Immature natural killer cell (primary cell): ENCODE results near the gene AP1G1. TPM values are rescaled to one million over a fixed set of nuclear protein-coding genes. Genes with fewer than 3 reads are reported as not detected.

Experiments used
- DNase-seq, 3 donors: peaks; one replicate each; pipeline ENCODE4 v3.0.0; 2022; ENCODE audit warnings: mixed read lengths in 1 of 3
- H3K27ac Mint-ChIP-seq, 6 donors: one replicate each; pipeline ENCODE4 v1.8.0; 2020; ENCODE audit warnings: mixed read lengths in 6 of 6, mild to moderate bottlenecking in 5 of 6, inconsistent platforms in 4 of 6, moderate library complexity in 3 of 6
- H3K27me3 Mint-ChIP-seq, 3 donors: one replicate each; pipeline ENCODE4 v1.8.0; 2020 to 2021; ENCODE audit warnings: low read depth in 3 of 3, mild to moderate bottlenecking in 3 of 3, mixed read lengths in 3 of 3, moderate library complexity in 3 of 3, inconsistent platforms in 1 of 3
- H3K36me3 Mint-ChIP-seq, 3 donors: one replicate each; pipeline ENCODE4 v1.8.0; 2020; ENCODE audit warnings: mixed read lengths in 3 of 3, inconsistent platforms in 2 of 3, mild to moderate bottlenecking in 2 of 3
- H3K4me1 Mint-ChIP-seq, 2 donors: one replicate each; pipeline ENCODE4 v1.8.0; 2020; ENCODE audit warnings: inconsistent platforms in 2 of 2, mild to moderate bottlenecking in 2 of 2, mixed read lengths in 2 of 2, moderate library complexity in 1 of 2
- H3K4me3 Mint-ChIP-seq, 5 donors: one replicate each; pipeline ENCODE4 v1.8.0; 2020; ENCODE audit warnings: mild to moderate bottlenecking in 5 of 5, mixed read lengths in 5 of 5, inconsistent platforms in 3 of 5, moderate library complexity in 3 of 5
- H3K9me3 Mint-ChIP-seq, 6 donors: one replicate each; pipeline ENCODE4 v1.8.0; 2020; ENCODE audit warnings: mild to moderate bottlenecking in 6 of 6, mixed read lengths in 6 of 6, inconsistent platforms in 4 of 6, moderate library complexity in 3 of 6
- polyA plus RNA-seq, 3 donors: library from polyadenylated mRNA; unstranded; fragments of 300-500 nt; fragmentation: Illumina TruSeq; gene quantifications; one replicate each; pipeline ENCODE4 v1.2.3, GENCODE V29; 2021

The AP1G1 gene
- polyA plus RNA-seq: 10 to 100 TPM in 1 of 3 donors, 1 to 10 TPM in 2; 5.2 to 24.4 (median 5.2) TPM

DNA sequence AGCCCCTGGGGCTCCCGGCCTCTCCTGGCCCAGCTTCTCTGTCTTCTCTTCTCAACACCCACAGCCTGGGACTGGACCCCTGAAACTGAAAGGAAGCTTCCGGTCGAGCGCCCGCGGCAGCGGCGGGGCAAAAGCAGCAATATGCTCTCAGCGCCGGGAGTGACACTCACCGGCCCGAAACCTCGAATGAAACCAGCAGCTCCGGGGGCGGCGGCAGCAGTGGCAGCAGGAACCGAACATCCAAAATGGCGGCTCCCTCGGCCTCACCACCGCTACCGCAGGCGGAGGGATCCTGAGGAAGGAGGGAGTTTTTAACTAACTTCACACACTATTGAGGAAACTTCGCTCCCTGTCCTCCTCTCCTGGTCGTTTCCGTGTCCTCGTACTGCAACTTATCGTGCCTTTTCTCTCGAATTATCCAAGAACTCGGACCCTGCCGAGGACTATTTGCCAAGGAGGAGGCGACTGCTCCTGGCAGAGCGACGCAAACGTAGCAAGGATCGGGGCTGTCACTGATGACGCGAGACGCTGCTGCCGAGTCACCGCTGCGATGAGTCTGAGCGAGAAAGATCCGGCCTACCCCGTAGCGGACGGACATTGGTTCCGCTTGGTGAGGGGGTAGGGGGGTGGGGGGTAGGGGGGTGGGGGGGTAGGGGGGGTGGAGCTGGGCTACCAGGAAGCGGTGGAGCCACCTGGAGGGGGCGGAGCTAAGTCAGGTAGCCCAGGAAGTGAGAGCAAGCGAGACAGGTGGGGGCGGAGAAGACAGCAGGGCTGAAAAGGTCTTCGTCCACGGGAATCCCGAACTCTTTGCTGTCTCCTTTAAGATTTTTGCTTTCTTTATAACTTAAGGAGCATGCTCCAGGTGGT is at the start of gene AP1G1:
Gene AP1G1, minus strand, starts transcription at position 242 of the 867 bp plus-strand sequence. CDS start 19,355 bp downstream, outside the sequence.
- peak within 1 kb of the TSS; percentile 91 to 98 (median 93) for H3K4me3 Mint-ChIP-seq
- DNase-seq: peak; percentile 91 to 95 (median 95)
- H3K27me3 Mint-ChIP-seq: peaks cover 8 to 23% (median 20%) of the 10 kb centered on the region in 3 donors
- H3K9me3 Mint-ChIP-seq: no peaks in the 10 kb centered on the region
- peaks cover 33 to 34% of the 10 kb centered on the region in 2 donors for H3K4me1 Mint-ChIP-seq
- no peaks in the 10 kb centered on the region for H3K36me3 Mint-ChIP-seq
- peak within 1 kb of the TSS; percentile 96 to 100 (median 98) for H3K27ac Mint-ChIP-seq

DNA sequence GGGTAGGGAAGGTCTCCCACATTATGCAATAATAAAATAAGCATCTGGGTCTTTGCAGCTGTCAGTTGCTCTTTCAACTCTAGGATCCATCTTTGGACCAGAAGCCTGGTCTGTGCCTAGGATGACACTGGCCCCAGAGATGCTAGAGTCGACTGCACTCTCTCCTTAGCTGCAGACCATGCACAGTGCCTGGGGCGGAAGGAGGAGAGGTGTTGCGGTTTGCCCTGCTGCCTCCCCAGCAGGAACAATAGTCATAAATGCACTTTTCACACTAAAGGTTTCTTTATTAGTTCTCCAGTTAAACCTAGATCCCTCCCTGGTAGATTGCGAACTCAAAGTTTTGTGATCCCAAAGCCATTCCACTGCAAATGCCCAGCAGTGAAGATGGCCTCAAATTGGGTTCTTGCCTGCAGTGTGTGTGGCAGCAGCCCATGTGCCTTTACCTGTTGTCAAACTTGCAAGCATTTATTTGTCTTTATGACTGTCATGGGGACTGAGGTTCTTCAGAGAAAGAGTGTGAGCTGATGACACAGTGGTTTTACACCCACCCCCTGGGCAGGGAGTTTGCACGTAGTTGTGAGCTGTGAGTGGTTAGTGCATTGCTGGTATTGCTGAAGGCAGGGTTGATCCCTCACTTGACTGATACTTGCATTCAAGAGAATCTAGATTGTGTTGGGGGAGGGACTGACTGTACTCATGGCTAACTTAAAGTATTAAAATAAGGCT is 47.5 kb upstream of the AP1G1 start:
- peak overlapping the region; percentile 85 to 94 (median 93) for H3K27ac Mint-ChIP-seq
- no peaks in the 10 kb centered on the region for H3K9me3 Mint-ChIP-seq
- DNase-seq: peak; percentile 32 to 66 (median 45)
- peaks cover under 1 to 6% (median 2%) of the 10 kb centered on the region in 3 donors for H3K27me3 Mint-ChIP-seq
- H3K4me3 Mint-ChIP-seq: peak overlapping the region in 4 of 5 donors; percentile 21 to 77 (median 62)
- H3K36me3 Mint-ChIP-seq: peaks cover 0 to 7% (median 0%) of the 10 kb centered on the region in 3 donors
- peaks cover 32 to 52% of the 10 kb centered on the region in 2 donors for H3K4me1 Mint-ChIP-seq

GRCh38 chr16:71854369-71854948 is 45.8 kb upstream of the AP1G1 start:
- DNase-seq: no peak
- Mint-ChIP-seq H3K4me1 (peaks cover 32 to 52% of the 10 kb centered on the region in 2 donors), H3K4me3 (no peak overlapping the region), H3K27me3 (peaks cover 2 to 6% (median 4%) of the 10 kb centered on the region in 3 donors), H3K9me3 (no peaks in the 10 kb centered on the region), H3K27ac (peak overlapping the region; percentile 6 to 94 (median 70)), H3K36me3 (peaks cover 0 to 15% (median 7%) of the 10 kb centered on the region in 3 donors)

DNA sequence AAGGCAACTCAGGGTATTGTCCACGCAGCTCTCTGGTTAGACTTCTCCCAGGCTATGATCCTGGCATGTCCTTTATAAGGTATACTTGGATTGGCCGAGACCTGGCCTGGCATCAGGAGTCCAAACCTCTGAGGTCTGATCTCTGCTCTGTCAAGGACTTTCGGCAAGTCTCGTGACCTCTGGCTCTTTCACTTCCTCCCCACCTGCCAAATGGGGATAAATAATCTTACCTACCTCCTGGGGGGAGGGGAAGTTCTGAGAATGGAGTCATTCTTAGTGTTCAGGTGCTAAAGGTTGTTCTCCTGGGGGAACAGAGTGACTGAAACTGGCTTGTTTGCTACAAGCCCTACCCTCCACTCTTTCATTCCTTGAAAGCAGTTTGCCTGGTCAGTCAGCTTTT is 44.8 kb upstream of the AP1G1 start:
- no peak for DNase-seq
- Mint-ChIP-seq H3K27me3 (peaks cover 2 to 9% (median 4%) of the 10 kb centered on the region in 3 donors), H3K9me3 (no peaks in the 10 kb centered on the region), H3K4me1 (peaks cover 37 to 48% of the 10 kb centered on the region in 2 donors), H3K36me3 (peaks cover 4 to 14% (median 10%) of the 10 kb centered on the region in 3 donors), H3K27ac (peak overlapping the region in 3 of 6 donors; percentile 11 to 53 (median 29)), H3K4me3 (no peak overlapping the region)

- Mint-ChIP-seq H3K4me3 (no peak overlapping the region), H3K27ac (peak overlapping the region in 2 of 6 donors; percentile 40 to 71), H3K27me3 (peaks cover 2 to 11% (median 4%) of the 10 kb centered on the region in 3 donors), H3K4me1 (peaks cover 45 to 55% of the 10 kb centered on the region in 2 donors), H3K36me3 (peaks cover 8 to 19% (median 16%) of the 10 kb centered on the region in 3 donors), H3K9me3 (no peaks in the 10 kb centered on the region)
- DNase-seq: no peak
Observed at GRCh38 chr16:71852561-71852960, 43.9 kb upstream of the AP1G1 start.

- DNase-seq: no peak
- peaks cover 8 to 19% (median 16%) of the 10 kb centered on the region in 3 donors for H3K36me3 Mint-ChIP-seq
- peak overlapping the region in 1 of 6 donors; percentile 30 for H3K27ac Mint-ChIP-seq
- H3K27me3 Mint-ChIP-seq: peaks cover 2 to 12% (median 4%) of the 10 kb centered on the region in 3 donors
- peaks cover 46 to 55% of the 10 kb centered on the region in 2 donors for H3K4me1 Mint-ChIP-seq
- no peak overlapping the region for H3K4me3 Mint-ChIP-seq
- no peaks in the 10 kb centered on the region for H3K9me3 Mint-ChIP-seq
Observed at GRCh38 chr16:71852158-71852557, 43.5 kb upstream of the AP1G1 start.

DNA sequence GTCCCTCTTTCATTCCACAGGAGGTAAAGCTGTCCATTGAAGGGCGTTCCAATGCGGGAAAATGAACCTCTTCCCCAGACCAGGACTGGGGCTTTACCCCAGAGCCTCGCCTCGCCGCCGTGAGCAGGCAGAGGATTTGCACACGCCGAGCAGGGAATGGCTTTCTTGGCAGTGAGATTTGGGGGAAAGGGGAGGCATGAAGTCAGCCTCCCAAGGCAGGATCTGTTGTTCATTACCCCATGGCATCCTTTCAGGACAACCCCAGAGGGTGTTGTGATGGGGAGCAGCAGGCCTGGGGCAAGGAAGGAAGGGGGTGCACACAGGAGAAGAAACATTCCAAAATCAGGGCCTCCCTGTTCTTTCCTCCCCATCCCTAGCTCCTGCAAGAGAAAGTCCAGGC is 43.1 kb upstream of the AP1G1 start:
- Mint-ChIP-seq H3K27ac (peak overlapping the region in 1 of 6 donors; percentile 30), H3K4me3 (no peak overlapping the region), H3K4me1 (peaks cover 47 to 55% of the 10 kb centered on the region in 2 donors), H3K9me3 (no peaks in the 10 kb centered on the region), H3K36me3 (peaks cover 8 to 19% (median 16%) of the 10 kb centered on the region in 3 donors), H3K27me3 (peaks cover 4 to 12% (median 4%) of the 10 kb centered on the region in 3 donors)
- DNase-seq: no peak

DNA sequence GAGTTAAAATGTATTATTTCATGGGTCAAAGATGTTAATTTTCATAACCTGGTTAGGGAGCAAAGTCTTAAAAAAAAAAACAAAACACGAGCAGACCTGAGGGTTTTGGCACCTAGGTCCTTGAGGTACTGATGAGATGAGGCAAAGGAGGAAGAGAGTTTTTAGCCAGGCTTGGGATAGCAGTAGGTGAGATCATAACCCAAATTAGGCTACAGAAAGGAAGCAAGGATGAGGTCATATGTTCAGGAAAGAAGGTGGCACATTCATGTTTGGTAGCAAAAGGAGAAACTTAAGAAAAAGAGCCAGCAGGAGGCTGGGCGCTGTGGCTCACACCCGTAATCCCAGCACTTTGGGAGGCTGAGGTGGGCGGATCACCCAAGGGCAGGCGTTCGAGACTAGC is 40.0 kb upstream of the AP1G1 start:
- DNase-seq: no peak
- H3K4me3 Mint-ChIP-seq: no peak overlapping the region
- peaks cover 9 to 19% (median 9%) of the 10 kb centered on the region in 3 donors for H3K27me3 Mint-ChIP-seq
- no peak overlapping the region for H3K27ac Mint-ChIP-seq
- H3K4me1 Mint-ChIP-seq: peaks cover 37 to 39% of the 10 kb centered on the region in 2 donors
- no peaks in the 10 kb centered on the region for H3K9me3 Mint-ChIP-seq
- H3K36me3 Mint-ChIP-seq: peaks cover 8 to 19% (median 16%) of the 10 kb centered on the region in 3 donors

DNA sequence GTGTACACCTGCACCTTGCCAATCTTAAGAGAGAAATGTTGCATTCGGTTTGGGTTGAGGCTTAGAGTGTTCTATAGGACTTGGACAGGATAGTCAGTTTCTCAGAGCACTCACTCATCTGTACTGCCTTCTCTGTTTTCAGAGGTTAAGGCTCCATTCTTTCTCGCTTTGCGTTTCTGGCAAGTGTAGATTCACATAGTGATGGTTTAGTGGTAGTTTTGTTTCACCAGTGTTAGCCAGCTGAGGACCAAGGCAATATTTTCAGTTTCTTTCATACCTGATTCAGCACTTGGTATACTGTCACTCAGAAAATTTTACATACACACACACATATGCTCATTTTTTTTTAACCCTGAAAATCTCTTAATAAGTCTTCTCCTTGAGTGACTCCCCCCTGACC is 38.5 kb upstream of the AP1G1 start:
- peak overlapping the region; percentile 90 to 92 (median 91) for H3K4me3 Mint-ChIP-seq
- peaks cover 8 to 19% (median 16%) of the 10 kb centered on the region in 3 donors for H3K36me3 Mint-ChIP-seq
- DNase-seq: no peak
- no peaks in the 10 kb centered on the region for H3K9me3 Mint-ChIP-seq
- peak overlapping the region; percentile 79 to 96 (median 90) for H3K27ac Mint-ChIP-seq
- H3K4me1 Mint-ChIP-seq: peaks cover 33 to 35% of the 10 kb centered on the region in 2 donors
- H3K27me3 Mint-ChIP-seq: peaks cover 9 to 17% (median 9%) of the 10 kb centered on the region in 3 donors

DNA sequence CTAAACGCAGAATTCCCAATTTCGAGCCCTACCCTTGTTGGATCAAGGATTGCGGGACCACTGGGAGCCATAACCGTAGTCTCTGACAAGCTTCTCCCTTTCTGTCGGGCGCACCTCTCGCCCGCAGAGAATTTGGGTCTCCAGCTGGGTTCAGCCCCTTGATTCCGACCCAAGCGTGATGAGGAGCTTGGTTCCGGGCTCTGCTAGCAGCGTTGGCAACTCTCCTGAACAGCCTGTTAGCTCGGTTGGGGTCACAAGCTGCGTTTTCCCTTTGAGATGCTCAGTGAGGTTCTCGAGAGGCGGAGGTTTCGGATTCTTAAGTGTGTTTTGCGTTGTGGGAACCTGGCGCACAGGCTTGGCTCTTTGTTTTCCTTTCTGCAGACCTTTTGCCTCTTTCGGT is 37.8 kb upstream of the AP1G1 start:
- peaks cover 33 to 35% of the 10 kb centered on the region in 2 donors for H3K4me1 Mint-ChIP-seq
- H3K9me3 Mint-ChIP-seq: no peaks in the 10 kb centered on the region
- H3K27ac Mint-ChIP-seq: peak overlapping the region; percentile 79 to 96 (median 90)
- H3K27me3 Mint-ChIP-seq: peaks cover 9 to 14% (median 9%) of the 10 kb centered on the region in 3 donors
- H3K4me3 Mint-ChIP-seq: peak overlapping the region; percentile 90 to 92 (median 91)
- peak in 2 of 3 donors; percentile 7 to 9 for DNase-seq
- H3K36me3 Mint-ChIP-seq: peaks cover 8 to 19% (median 16%) of the 10 kb centered on the region in 3 donors

DNA sequence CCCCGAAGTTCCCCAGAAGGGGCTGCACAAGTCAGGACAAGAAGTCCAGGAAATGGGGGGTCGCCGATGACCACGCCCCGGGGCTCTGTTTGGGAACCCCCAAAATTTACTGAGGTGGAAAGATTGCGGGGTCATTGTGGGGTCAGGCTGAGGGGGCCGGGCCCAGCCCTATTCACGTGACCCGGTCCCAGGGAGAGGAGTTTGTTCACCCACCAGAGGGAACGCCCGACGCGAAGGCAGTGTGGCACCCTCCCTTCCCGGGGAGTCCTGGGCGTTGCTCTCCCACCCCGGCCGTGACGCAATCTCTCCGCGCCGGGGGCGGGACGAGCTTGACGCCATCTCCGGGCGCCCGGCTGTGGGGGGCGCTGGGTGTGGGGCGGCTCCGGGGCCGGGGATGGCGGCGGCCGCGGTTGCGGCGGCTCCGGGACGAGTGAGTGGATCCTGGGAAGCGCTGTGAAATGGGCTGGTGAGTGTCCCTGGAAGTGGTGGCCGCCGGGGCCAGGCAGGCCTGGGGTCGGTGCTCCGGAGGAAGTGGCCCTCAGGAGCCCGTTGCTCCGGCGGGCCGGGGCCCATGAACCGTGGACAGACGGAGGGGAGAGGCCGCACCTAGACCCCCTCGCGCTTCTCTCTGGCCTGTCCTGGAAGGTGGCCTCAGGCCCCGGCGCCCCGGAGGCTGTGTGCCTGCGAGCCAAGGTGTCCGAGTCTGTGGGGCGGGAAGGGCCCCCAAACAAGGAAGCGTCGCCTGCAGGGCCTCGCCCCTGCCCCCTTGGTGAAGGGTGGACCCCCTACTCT is 37.2 kb upstream of the AP1G1 start, which contains the start of gene ATXN1L:
Gene ATXN1L, plus strand, starts transcription at position 338 of the 792 bp plus-strand sequence. CDS start 3,765 bp downstream, outside the sequence.
- peaks cover 33 to 35% of the 10 kb centered on the region in 2 donors for H3K4me1 Mint-ChIP-seq
- no peaks in the 10 kb centered on the region for H3K9me3 Mint-ChIP-seq
- peaks cover 8 to 14% (median 9%) of the 10 kb centered on the region in 3 donors for H3K27me3 Mint-ChIP-seq
- peak; percentile 93 to 94 (median 94) for DNase-seq
- peaks cover 8 to 19% (median 16%) of the 10 kb centered on the region in 3 donors for H3K36me3 Mint-ChIP-seq
- peak within 1 kb of the TSS; percentile 91 to 96 (median 94) for H3K27ac Mint-ChIP-seq
- H3K4me3 Mint-ChIP-seq: peak within 1 kb of the TSS; percentile 90 to 92 (median 91)

DNA sequence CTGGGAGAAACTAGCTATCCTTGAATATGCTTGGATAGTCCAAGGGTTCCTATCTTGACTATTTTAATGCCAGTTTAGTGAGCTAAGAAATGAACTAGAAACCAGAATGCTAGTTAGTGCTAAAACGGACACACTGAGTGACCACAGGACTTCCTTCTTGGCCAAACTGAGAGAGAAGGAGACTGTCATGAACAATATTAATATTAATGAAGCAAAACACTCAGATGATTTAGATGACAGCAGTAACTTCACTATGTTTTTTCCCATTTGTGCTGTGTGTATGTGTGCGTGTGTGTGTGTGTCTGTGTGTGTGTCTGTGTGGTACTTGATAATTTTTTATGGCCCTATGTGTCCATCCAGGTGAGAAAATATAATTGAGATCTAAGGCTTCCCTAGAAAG is 34.9 kb upstream of the AP1G1 start:
- Mint-ChIP-seq H3K4me3 (peak overlapping the region in 1 of 5 donors; percentile 42), H3K9me3 (no peaks in the 10 kb centered on the region), H3K36me3 (peaks cover 6 to 7% (median 7%) of the 10 kb centered on the region in 3 donors), H3K4me1 (peaks cover 30 to 33% of the 10 kb centered on the region in 2 donors), H3K27ac (peak overlapping the region in 4 of 6 donors; percentile 5 to 41 (median 26)), H3K27me3 (peaks cover 7 to 12% (median 8%) of the 10 kb centered on the region in 3 donors)
- no peak for DNase-seq
